Activated naive CD8-positive, alpha-beta T cell treated with anti-CD3 and anti-CD28 coated beads, Interleukin-2, amount 10 ng/mL, durations not matched to agents 7 days and 5 days (primary cell): ENCODE data around the gene ST6GALNAC5. TPM values are rescaled to one million over a fixed set of nuclear protein-coding genes. Genes with fewer than 3 reads are reported as not detected.
"Not testable (repeated sequence)": the region's sequence is repeated elsewhere in the genome, so short reads cannot be mapped to it uniquely, and the experiment has no call there.

Source experiments
- ATAC-seq: fragments of 150-1000 bp; cut with Tn5 transposase; one replicate; pipeline ENCODE4 v1.10.0; 2021; ENCODE audit warnings: low read depth, moderate library complexity
- POLR2A ChIA-PET: fragments of 350-600 bp; sonication (Branson Sonifier 250); formaldehyde crosslinking; loops from one replicate; lab custom pipeline; 2021; ENCODE audit warnings: antibody characterized with exemption; lab: Charles Lee
- DNase-seq: peaks from one replicate; pipeline ENCODE4 v3.0.0; 2021
- H3K27ac Mint-ChIP-seq: one replicate; pipeline ENCODE4 v1.8.0; 2022; ENCODE audit warnings: mild to moderate bottlenecking, mixed read lengths
- H3K27me3 Mint-ChIP-seq: one replicate; pipeline ENCODE4 v1.8.0; 2022; ENCODE audit warnings: mild to moderate bottlenecking, moderate library complexity, mixed read lengths
- H3K36me3 Mint-ChIP-seq: one replicate; pipeline ENCODE4 v1.8.0; 2021; ENCODE audit warnings: mild to moderate bottlenecking, mixed read lengths
- H3K4me1 Mint-ChIP-seq: one replicate; pipeline ENCODE4 v1.8.0; 2021; ENCODE audit warnings: mixed read lengths
- H3K4me3 Mint-ChIP-seq: one replicate; pipeline ENCODE4 v1.8.0; 2022; ENCODE audit warnings: mild to moderate bottlenecking, moderate library complexity, mixed read lengths
- H3K9me3 Mint-ChIP-seq: one replicate; pipeline ENCODE4 v1.8.0; 2021; ENCODE audit warnings: mixed read lengths
- total RNA-seq, 2 experiments: library from RNA; stranded (reverse); gene quantifications; one replicate each; pipeline ENCODE4 v1.2.3, GENCODE V29; 2021

The ST6GALNAC5 gene
- total RNA-seq, 2 experiments from 2014 or later: not detected

GRCh38 chr1:76871355-76871974 is 4.2 kb downstream of the ST6GALNAC5 start:
- Mint-ChIP-seq H3K4me1 (peaks cover 8% of the 10 kb centered on the region), H3K9me3 (no peaks in the 10 kb centered on the region), H3K27ac (no peak overlapping the region), H3K36me3 (no peaks in the 10 kb centered on the region), H3K4me3 (no peak overlapping the region), H3K27me3 (peaks cover 57% of the 10 kb centered on the region)
- ATAC-seq (no peak), DNase-seq (no peak)
- POLR2A ChIA-PET: no interaction called here

- no peaks in the 10 kb centered on the region for H3K9me3 Mint-ChIP-seq
- H3K27me3 Mint-ChIP-seq: peaks cover 42% of the 10 kb centered on the region
- H3K4me1 Mint-ChIP-seq: peaks cover 4% of the 10 kb centered on the region
- ATAC-seq: no peak
- POLR2A ChIA-PET: no interaction called here
- no peaks in the 10 kb centered on the region for H3K36me3 Mint-ChIP-seq
- no peak for DNase-seq
- H3K27ac Mint-ChIP-seq: no peak overlapping the region
- no peak overlapping the region for H3K4me3 Mint-ChIP-seq
Measured at GRCh38 chr1:76872944-76873343, 5.7 kb downstream of the ST6GALNAC5 start.

GRCh38 chr1:76876655-76877395 is 9.5 kb downstream of the ST6GALNAC5 start:
- no peak overlapping the region for H3K4me3 Mint-ChIP-seq
- DNase-seq (no peak), ATAC-seq (no peak)
- no peaks in the 10 kb centered on the region for H3K4me1 Mint-ChIP-seq
- H3K27me3 Mint-ChIP-seq: peaks cover 10% of the 10 kb centered on the region
- H3K36me3 Mint-ChIP-seq: no peaks in the 10 kb centered on the region
- H3K9me3 Mint-ChIP-seq: no peaks in the 10 kb centered on the region
- H3K27ac Mint-ChIP-seq: no peak overlapping the region
- POLR2A ChIA-PET: no interaction called here

- DNase-seq, H3K27me3 Mint-ChIP-seq, H3K4me3 Mint-ChIP-seq, ATAC-seq, H3K27ac Mint-ChIP-seq, POLR2A ChIA-PET, H3K4me1 Mint-ChIP-seq, H3K36me3 Mint-ChIP-seq, H3K9me3 Mint-ChIP-seq: not testable (repeated sequence)
Measured at GRCh38 chr1:76879014-76879413, 11.7 kb downstream of the ST6GALNAC5 start.

- DNase-seq (no peak), ATAC-seq (no peak)
- Mint-ChIP-seq H3K36me3 (no peaks in the 10 kb centered on the region), H3K4me1 (no peaks in the 10 kb centered on the region), H3K27me3 (peaks cover 8% of the 10 kb centered on the region), H3K9me3 (no peaks in the 10 kb centered on the region), H3K27ac (no peak overlapping the region), H3K4me3 (no peak overlapping the region)
- POLR2A ChIA-PET: no interaction called here
Measured at GRCh38 chr1:76881762-76882161, 14.5 kb downstream of the ST6GALNAC5 start.

- Mint-ChIP-seq H3K27ac (no peak overlapping the region), H3K4me3 (no peak overlapping the region), H3K9me3 (no peaks in the 10 kb centered on the region), H3K36me3 (no peaks in the 10 kb centered on the region), H3K27me3 (peaks cover 14% of the 10 kb centered on the region), H3K4me1 (no peaks in the 10 kb centered on the region)
- POLR2A ChIA-PET: no interaction called here
- ATAC-seq (no peak), DNase-seq (no peak)
Measured at GRCh38 chr1:76891931-76892622, 24.8 kb downstream of the ST6GALNAC5 start.

GRCh38 chr1:76892675-76893074 is 25.4 kb downstream of the ST6GALNAC5 start:
- H3K4me1 Mint-ChIP-seq: no peaks in the 10 kb centered on the region
- POLR2A ChIA-PET: no interaction called here
- no peak for DNase-seq
- no peak overlapping the region for H3K27ac Mint-ChIP-seq
- H3K9me3 Mint-ChIP-seq: no peaks in the 10 kb centered on the region
- no peak overlapping the region for H3K4me3 Mint-ChIP-seq
- H3K27me3 Mint-ChIP-seq: peaks cover 14% of the 10 kb centered on the region
- H3K36me3 Mint-ChIP-seq: no peaks in the 10 kb centered on the region
- no peak for ATAC-seq

- Mint-ChIP-seq H3K4me3 (no peak overlapping the region), H3K4me1 (no peaks in the 10 kb centered on the region), H3K27me3 (no peaks in the 10 kb centered on the region), H3K27ac (no peak overlapping the region), H3K36me3 (no peaks in the 10 kb centered on the region), H3K9me3 (no peaks in the 10 kb centered on the region)
- POLR2A ChIA-PET: no interaction called here
- DNase-seq: no peak
- ATAC-seq: no peak
Measured at GRCh38 chr1:76901158-76901767, 34.0 kb downstream of the ST6GALNAC5 start.

GRCh38 chr1:76905876-76906595 is 38.8 kb downstream of the ST6GALNAC5 start:
- no peak overlapping the region for H3K4me3 Mint-ChIP-seq
- no peaks in the 10 kb centered on the region for H3K9me3 Mint-ChIP-seq
- no peak for ATAC-seq
- H3K27ac Mint-ChIP-seq: no peak overlapping the region
- H3K27me3 Mint-ChIP-seq: peaks cover 2% of the 10 kb centered on the region
- H3K4me1 Mint-ChIP-seq: no peaks in the 10 kb centered on the region
- DNase-seq: no peak
- POLR2A ChIA-PET: no interaction called here
- H3K36me3 Mint-ChIP-seq: no peaks in the 10 kb centered on the region

GRCh38 chr1:76909311-76909710 is 42.0 kb downstream of the ST6GALNAC5 start:
- H3K27ac Mint-ChIP-seq: no peak overlapping the region
- DNase-seq: no peak
- peaks cover 5% of the 10 kb centered on the region for H3K27me3 Mint-ChIP-seq
- no peak overlapping the region for H3K4me3 Mint-ChIP-seq
- no peaks in the 10 kb centered on the region for H3K9me3 Mint-ChIP-seq
- no peaks in the 10 kb centered on the region for H3K4me1 Mint-ChIP-seq
- no peaks in the 10 kb centered on the region for H3K36me3 Mint-ChIP-seq
- no peak for ATAC-seq
- POLR2A ChIA-PET: no interaction called here

- no peaks in the 10 kb centered on the region for H3K4me1 Mint-ChIP-seq
- POLR2A ChIA-PET: no interaction called here
- no peak overlapping the region for H3K27ac Mint-ChIP-seq
Measured at GRCh38 chr1:76919085-76919484, 51.8 kb downstream of the ST6GALNAC5 start.

GRCh38 chr1:76921590-76921989 is 54.3 kb downstream of the ST6GALNAC5 start:
- no peak overlapping the region for H3K4me3 Mint-ChIP-seq
- H3K9me3 Mint-ChIP-seq: no peaks in the 10 kb centered on the region
- H3K27ac Mint-ChIP-seq: no peak overlapping the region
- no peak for ATAC-seq
- no peaks in the 10 kb centered on the region for H3K4me1 Mint-ChIP-seq
- no peaks in the 10 kb centered on the region for H3K36me3 Mint-ChIP-seq
- no peak for DNase-seq
- H3K27me3 Mint-ChIP-seq: peaks cover 10% of the 10 kb centered on the region
- POLR2A ChIA-PET: no interaction called here

More at GRCh38 chr1:76919085-76919484, 51.8 kb downstream of the ST6GALNAC5 start:
- DNase-seq (no peak), ATAC-seq (no peak)
- Mint-ChIP-seq H3K27me3 (peaks cover 10% of the 10 kb centered on the region), H3K36me3 (no peaks in the 10 kb centered on the region), H3K4me3 (no peak overlapping the region), H3K9me3 (no peaks in the 10 kb centered on the region)

- DNase-seq (no peak), ATAC-seq (no peak)
- Mint-ChIP-seq H3K27me3 (peaks cover 12% of the 10 kb centered on the region), H3K4me1 (no peaks in the 10 kb centered on the region), H3K9me3 (no peaks in the 10 kb centered on the region), H3K4me3 (no peak overlapping the region), H3K36me3 (no peaks in the 10 kb centered on the region), H3K27ac (no peak overlapping the region)
- POLR2A ChIA-PET: no interaction called here
Measured at GRCh38 chr1:76925825-76926224, 58.5 kb downstream of the ST6GALNAC5 start.
